GM12891 (cell line): Measurements from ENCODE around the gene GPD1L.

Experiments used
- POLR2A ChIP-seq: IDR thresholded peaks from 2 replicates; pipeline ENCODE4 v1.6.1; 2011; ENCODE audit warnings: low read depth, low read length, control low read depth
- POLR2AphosphoS5 ChIP-seq: IDR thresholded peaks from 2 replicates; pipeline ENCODE4 v1.6.1; 2011; ENCODE audit warnings: low read depth, low read length, control low read depth
- TAF1 ChIP-seq: IDR thresholded peaks from 2 replicates; pipeline ENCODE4 v1.6.1; 2011; ENCODE audit warnings: low read depth, low read length, control low read depth

GRCh38 chr3:32110233-32110760 lies 3.9 kb downstream of the GPD1L start:
- TF ChIP-seq POLR2A: no peak
- no peak for TF ChIP-seq TAF1
- no peak for TF ChIP-seq POLR2AphosphoS5
